CD1c-positive myeloid dendritic cell (primary cell): ENCODE results near the gene LCE1E.

Experiments used
- DNase-seq: peaks from one replicate; pipeline ENCODE4 v3.0.0-alpha.2; 2016; ENCODE audit errors: extremely low spot score

LCE1E gene

GRCh38 chr1:152777510-152778137, 8.4 kb upstream of the LCE1E start:
- no peak for DNase-seq

GRCh38 chr1:152783095-152783494, 3.0 kb upstream of the LCE1E start:
- no peak for DNase-seq

GRCh38 chr1:152795686-152796085, 9.6 kb downstream of the LCE1E start:
- DNase-seq = no peak

GRCh38 chr1:152796421-152796820, 10.4 kb downstream of the LCE1E start, which contains the start of gene LCE1D:
TSS of gene LCE1D (plus strand) at chr1:152796721. CDS start at chr1:152797795, 1,074 bp downstream.
- DNase-seq = no peak

- no peak for DNase-seq
Observed at GRCh38 chr1:152801333-152801732, 15.3 kb downstream of the LCE1E start.

GRCh38 chr1:152806576-152806975, 20.5 kb downstream of the LCE1E start, which contains the start of gene LCE1C:
TSS of gene LCE1C (minus strand) at chr1:152806651. CDS start at chr1:152805478, 1,173 bp downstream.
- no peak for DNase-seq

GRCh38 chr1:152811050-152811449, 25.0 kb downstream of the LCE1E start:
- no peak for DNase-seq

- DNase-seq = no peak
Observed at GRCh38 chr1:152811671-152812070, 25.6 kb downstream of the LCE1E start, which contains the start of gene LCE1B. TSS of gene LCE1B (plus strand) at chr1:152811971. CDS start at chr1:152812447, 476 bp downstream.

GRCh38 chr1:152817309-152817708, 31.3 kb downstream of the LCE1E start:
- DNase-seq = no peak

GRCh38 chr1:152823294-152823693, 37.2 kb downstream of the LCE1E start:
- DNase-seq = no peak

GRCh38 chr1:152824964-152825363, 38.9 kb downstream of the LCE1E start:
- no peak for DNase-seq

- DNase-seq = no peak
Observed at GRCh38 chr1:152827173-152827572, 41.1 kb downstream of the LCE1E start, which contains the start of gene LCE1A. TSS of gene LCE1A (plus strand) at chr1:152827473. CDS start at chr1:152827473, 0 bp downstream.

GRCh38 chr1:152836870-152837269, 50.8 kb downstream of the LCE1E start:
- no peak for DNase-seq
